Midbrain (tissue), 1 donor: Measurements from ENCODE around the gene FAM110A.
"Not testable (repeated sequence)": the region's sequence is repeated elsewhere in the genome, so short reads cannot be mapped to it uniquely, and the experiment has no call there.

Experiments used
- DNase-seq: peaks from one replicate; lab custom pipeline; 2025; lab: John Stamatoyannopoulos, UW

The FAM110A gene

DNA sequence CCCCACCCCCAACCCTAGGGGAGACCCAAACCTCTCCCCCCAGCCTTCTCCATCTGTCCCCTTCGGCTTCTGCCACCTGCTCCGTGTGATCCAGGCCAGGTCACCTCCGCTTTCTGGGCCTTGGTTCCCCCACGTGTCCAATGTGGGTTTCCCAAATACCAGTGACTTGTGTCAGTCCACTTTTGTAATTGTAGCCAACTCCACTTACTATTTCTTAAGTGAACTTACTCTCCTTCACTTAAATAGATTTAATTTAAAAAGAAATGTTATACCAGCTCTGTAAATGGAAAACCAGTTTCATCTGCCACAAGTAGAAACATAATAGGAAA is 10.0 kb upstream of the FAM110A start:
- no peak for DNase-seq

DNA sequence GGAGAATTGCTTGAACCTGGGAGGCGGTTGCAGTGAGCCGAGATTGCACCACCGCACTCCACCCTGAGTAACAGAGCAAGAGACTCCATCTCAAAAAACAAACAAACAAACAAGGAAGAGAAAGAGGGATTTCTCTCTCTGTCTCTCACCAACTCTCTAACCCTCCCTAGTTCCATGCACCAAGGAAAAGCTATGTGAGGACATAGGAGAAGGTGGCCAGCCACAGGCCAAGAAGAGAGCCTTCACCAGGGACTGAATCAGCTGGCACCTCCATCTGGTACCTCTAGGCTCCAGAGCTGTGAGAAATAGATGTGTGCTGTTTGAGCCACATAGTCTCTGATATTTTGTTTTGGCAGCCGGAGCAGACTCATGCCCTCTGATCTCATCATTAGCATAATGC is 9.0 kb upstream of the FAM110A start:
- no peak for DNase-seq

DNA sequence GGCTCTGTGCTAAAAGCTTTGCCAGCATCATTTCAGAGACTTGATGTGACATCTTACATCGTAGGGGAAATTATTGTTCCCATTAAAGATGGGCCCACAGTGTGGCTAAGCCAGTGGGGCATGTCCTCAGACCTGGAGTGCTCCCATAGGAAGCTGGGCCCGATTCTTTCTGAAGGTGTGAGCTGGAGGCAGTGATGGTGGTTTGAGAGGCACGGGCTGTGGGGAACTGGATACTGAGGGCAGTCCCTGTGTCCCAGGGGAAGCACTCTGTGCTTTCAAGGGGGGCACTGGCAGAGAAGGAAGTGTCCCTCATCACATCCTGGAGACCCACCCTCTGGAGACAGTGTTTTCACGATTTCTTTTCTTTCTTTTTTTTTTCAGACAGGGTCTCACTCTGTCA is 8.6 kb upstream of the FAM110A start:
- DNase-seq = no peak

DNA sequence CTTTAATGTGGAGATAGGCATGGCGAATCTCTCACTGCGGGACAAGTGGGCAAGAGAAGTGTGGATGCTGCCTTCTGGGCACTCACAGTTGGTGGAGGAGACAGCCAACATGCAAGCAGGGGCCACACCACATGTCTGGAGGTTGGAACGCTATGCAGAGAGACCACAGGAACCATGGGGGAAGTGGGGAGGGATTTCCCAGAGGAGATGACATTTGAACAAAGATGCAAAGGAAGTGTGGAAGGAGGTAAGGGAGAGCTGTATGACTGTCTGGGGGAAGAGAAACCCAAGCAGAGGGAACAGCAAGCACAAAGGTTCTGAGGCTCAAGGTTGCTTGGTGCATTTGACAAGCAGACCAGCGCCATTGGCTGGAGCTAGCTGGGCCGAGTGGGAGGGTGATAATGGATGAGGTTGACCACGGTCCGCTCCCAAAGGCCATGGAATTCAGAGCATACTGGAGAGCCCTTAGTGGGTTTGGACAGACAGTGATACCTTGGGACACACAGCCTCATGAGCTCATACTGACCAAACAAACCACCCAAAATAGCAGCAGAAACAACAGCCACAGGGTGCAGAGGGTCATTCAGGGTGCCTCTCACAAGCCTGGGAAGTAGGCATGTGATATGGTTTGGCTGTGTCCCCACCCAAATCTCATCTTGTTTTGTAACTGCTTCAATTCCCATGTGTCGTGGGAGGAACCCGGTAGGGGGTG is 7.6 kb upstream of the FAM110A start:
- DNase-seq = no peak

DNA sequence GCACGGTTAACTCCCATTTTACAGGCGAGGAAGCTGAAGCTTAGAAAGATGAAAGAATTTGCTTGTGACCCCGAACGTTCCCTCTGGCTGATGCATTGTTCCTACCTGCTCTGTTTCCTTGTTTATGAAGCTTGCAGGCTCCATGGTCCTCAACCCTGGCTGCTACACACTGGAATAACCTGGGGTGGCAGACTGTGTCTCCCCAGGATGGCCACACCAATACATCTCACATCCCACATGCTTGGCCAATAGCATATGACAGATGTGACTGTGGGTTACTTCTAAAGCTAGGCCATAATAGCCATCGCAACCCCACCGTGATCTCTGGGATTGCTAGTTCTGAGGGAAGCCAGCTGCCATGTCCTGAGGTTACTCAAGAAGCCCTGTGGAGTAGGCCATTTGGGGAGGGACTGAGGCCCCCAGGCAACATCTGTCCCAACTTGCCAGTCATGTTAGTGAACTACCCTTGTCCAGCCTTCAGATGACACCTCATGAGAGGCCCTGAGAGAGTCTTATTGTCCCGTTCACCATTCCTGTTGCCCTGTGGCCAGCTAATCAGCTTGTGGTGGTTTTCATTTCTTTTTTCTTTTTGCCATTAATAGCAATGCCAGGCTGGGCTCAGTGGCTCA is 6.7 kb upstream of the FAM110A start:
- no peak for DNase-seq

DNA sequence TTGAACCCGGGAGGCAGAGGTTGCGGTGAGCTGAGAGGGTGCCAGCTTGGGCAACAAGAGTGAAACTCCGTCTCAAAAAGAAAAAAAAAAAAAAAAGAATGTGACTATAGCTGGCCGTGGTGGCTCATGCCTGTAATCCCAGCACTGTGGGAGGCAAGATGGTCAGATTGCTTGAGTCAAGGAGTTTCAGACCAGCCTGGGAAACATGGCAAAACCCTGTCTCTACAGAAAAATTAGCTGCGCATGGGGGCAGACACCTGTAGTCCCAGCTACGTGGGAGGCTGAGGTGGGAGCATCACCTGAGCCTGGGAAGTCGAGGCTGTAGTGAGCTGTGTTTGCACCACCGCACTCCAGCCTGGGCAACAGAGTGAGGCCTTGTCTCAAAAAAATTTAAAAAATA is 5.5 kb upstream of the FAM110A start:
- DNase-seq = not testable (repeated sequence)

DNA sequence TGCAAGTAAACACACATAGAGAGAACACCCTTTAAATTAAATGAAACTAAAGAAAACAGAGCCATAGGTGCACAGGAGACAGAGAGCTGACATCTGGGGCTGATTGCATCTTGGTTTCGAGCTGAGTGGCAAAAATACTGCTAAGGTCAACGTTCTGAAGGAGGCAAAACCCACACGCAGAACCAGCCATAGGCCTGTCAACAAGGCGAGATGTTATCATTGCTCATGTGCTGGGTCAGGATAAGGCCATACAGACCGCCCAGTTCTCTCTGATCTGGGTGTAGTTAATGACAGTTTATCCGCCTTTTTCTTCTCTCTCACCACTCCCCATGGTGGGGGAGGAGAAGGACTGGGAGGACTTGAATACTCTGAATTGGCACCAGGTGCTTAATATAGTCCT is 4.5 kb upstream of the FAM110A start:
- no peak for DNase-seq

DNA sequence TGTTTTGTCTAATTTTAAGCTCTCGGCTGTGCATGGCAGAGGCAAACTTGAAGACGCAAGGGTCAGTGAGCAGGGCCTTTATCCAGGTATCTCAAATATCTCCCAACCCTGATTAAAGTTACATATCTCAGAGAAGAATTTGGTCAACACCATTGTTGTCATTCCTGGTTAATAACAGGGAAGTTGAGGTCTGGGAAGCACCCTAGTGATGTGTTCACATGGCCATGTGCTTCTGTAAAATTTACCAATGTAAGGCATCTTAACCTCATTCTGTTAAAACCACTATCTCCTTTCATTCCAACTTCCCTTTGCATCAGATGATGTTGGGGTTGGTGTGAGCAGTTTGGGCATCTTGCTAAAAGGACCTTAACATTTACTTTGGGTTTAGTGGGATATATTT is 4.0 kb upstream of the FAM110A start:
- no peak for DNase-seq

DNA sequence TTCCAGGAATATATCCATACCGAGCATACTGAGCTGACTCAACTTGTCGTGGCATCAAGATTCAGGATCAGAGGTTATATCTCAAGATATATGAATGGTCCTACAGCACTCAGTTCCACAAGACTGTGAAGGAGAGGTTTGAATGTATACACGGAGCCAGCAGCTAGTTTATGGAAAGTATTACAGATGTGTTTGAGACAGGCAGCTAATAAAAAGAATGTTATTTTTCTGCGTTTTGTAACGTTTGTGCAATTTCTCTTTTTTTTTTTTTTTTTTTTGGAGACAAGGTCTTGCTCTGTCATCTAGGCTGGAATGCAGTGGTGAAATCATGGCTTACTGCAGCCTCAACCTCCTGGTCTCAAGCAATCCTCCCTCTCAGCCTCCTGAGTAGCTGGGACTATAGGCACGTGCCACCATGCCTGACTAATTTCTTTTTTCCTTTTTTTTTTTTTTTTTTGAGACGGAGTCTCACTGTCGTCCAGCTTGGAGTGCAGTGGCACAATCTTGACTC is 3.4 kb upstream of the FAM110A start:
- DNase-seq = no peak

DNA sequence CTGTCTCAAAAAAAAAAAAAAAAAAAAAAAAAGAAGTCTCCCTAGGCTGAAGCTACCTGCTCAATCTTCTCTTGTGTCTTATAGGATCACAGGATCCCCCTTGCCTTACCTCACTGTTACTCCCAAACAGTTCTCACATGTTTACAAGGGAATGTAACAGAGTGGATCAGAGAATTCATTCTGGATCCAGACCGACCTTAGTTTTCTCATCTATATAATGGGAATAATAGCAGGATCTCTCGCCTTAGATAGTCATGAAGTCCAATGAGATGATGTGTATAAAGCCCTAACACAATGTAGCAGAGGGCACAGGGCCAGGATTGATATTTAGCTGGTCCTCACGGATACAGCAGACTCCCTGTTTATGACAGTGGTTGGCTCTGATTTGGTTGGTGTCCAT is 2.3 kb upstream of the FAM110A start:
- DNase-seq = no peak

DNA sequence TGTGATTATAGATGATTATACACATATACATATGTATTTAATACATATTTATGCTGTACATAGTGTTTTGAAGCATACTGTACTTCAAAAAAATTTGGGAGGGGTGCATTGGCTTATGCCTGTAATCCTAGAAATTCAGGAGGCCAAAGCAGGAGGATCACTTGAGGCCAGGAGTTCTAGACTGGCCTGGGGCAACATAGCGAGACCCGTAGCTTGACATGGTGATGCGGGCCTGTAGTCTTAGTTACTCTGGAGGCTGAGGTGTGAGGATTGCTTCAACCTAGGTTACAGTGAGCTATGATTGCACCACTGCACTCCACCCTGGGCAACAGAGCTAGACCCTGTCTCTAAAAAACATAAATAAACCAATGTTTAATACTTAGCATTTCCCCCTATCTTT is 1.6 kb upstream of the FAM110A start:
- DNase-seq = no peak

DNA sequence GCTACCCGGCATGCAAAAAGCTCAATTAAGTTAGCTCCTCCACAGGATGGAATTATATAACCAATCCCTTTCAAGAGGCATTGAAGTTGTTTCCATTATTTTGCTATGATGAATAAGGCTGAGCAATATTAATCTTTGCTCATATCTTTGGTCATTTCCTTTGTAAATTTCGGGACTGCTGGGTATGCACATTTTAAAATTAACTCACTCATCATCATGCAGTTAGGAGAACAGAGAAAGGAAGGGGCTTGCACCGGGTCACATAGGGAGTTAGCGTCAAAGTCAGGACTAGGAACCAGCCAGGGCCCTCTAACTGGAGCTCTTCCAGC is 430 bp upstream of the FAM110A start:
- no peak for DNase-seq

DNA sequence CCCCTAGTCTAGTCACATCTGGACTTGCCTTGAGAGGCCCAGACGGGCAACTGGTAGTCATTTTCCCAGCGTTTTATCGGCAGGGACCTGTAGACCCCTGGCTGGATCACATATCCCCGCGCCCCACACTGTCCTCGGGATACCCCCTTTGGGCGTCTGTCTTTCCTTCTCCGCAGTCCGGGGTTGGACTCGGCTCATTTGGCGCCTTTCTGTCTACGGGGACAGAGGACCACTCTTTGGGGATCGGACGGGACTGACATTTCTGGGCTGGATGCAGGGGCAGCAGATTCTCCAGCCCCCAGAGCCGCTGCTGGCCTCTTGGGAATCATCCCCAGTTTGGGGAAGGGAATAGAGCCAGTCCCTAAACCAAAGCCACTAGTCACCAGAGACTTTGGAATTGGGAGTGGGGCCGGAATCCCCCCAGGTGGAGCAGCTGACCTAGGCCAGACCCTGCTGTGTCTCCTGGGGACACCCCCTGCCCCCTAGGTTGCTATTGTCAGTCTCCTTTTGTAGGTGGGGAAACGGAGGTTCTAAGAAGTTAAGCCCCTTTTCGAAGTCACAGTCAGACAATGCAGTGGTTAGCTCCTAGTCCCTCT is 734 bp downstream of the FAM110A start:
- no peak for DNase-seq

DNA sequence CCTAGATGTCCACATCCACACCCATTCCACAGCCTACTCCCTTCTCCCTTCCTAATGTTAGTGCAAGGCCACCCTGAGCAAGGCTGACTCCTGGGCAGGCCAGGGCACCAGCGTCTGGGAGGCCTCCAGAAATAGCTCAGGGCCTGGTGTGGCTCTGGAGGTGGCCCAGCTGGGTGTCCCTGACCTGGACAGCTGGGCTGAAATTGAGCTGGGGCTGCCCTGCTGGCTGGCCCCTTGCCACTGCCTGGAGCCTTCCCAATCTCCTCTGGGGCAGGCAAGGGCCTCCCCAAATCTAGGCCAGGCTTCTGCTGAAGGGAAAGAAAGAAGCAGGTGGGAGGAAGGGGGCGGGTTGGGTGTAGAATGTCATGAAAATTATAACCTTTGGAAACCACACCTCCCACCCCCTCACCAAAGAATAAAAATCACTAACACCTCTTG is 2.1 kb downstream of the FAM110A start:
- DNase-seq = no peak

DNA sequence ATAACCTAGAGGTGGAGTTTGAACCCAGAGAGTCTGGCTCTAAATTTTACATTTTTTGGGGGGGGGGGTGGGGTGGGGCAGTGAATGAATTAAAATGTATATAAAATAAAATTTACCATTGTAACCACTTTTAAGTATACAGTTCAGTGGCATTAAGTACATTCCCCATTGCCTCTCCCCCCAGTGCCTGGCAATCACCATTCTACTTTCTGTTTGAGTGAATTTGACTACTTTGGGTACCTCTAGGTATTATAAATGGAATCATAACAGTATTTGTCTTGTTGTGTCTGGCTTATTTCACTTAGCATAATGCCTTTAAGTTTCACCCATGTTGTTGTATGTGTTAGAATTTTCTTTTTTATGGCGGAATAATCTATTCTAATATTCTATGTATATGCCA is 2.7 kb downstream of the FAM110A start:
- DNase-seq = no peak

DNA sequence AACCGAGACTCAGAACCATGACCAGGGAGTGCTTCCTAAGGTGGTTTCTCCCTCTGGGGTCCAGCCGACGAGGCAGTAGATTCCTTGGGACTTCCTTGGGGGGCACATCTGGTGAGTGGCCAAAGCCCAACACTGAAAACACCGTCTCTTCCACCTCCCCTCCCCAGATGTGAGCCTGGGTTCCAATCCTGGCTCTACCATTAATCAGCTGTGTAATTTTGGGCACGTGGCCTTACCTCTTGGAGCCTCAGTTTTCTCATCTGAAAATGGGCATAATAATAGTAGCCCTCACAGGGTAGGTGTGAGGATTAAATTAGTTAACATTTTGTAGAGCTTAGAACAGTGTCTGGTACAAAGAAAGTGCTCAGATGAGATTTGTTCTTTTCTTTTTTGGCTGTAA is 5.5 kb downstream of the FAM110A start:
- DNase-seq = no peak

DNA sequence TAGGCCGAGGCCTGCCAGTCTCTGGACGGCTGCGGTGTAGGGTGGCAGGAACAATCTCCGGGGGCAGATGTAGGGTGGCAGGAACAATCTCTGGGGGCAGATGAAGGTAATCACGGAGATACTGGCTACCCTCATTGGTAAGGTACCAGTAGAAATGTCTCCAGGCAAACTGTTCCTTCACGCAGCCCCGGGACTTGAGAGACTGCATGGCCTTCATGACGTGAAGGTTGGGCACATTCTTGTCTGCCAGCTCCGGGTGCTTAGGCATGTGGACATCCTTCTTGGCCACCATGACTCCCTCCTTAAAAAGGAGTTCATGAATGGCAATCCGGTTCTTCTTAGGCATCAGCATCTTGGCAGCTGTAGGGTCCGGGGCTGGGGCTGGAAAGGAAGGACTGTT is 6.1 kb downstream of the FAM110A start:
- DNase-seq = no peak

DNA sequence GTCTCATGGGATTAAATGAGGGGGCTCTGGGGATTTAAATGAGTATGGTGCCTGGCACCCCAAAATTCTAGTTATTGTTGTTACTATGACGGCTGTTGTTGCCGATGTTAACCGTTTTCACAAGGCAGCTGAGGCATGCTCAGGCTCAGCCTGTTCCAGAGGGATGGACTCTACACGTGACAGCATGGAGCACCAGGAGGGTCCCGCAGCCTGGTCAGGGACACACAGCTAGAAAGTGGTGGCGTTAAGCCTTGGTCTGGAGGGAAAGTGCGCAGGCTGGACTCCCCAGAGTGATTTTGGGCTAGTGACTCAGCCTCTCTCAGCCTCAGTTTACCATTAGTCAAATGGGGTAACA is 7.0 kb downstream of the FAM110A start:
- DNase-seq = no peak

DNA sequence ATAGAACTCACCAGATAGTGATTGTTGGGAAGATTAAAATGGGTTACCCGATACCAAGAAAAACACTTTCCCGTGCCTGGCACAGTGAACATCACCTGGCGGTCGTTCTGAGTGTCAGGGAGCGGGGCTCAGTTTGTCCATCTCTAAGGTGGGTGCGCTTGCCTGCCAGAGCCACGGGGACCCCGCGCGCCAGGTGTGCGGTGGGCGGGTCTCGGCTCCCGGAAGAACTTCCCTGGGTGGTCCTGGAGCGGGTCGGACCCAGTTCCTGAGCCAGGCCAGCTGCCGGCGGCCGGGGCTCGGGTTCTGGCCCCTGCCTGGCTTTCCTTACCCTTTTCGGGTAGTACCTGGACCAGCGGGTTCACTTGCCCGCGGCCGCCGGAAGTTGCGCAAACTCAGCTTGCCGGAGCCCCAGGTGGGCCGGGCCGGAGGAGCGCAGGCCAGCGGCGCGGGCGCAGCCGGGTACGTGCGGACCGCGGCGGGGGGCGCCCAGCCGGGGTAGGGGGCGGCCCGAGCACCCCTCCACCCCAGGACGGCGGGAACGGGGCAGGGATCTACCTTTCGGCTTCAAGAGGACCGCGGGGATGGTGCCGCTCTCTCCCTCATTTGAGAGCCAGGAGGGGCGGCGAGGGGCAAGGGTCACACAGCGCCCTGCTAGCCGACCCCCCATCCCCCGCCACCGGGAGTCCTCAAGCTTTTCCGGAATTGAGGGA is 7.5 kb downstream of the FAM110A start:
- DNase-seq = no peak

DNA sequence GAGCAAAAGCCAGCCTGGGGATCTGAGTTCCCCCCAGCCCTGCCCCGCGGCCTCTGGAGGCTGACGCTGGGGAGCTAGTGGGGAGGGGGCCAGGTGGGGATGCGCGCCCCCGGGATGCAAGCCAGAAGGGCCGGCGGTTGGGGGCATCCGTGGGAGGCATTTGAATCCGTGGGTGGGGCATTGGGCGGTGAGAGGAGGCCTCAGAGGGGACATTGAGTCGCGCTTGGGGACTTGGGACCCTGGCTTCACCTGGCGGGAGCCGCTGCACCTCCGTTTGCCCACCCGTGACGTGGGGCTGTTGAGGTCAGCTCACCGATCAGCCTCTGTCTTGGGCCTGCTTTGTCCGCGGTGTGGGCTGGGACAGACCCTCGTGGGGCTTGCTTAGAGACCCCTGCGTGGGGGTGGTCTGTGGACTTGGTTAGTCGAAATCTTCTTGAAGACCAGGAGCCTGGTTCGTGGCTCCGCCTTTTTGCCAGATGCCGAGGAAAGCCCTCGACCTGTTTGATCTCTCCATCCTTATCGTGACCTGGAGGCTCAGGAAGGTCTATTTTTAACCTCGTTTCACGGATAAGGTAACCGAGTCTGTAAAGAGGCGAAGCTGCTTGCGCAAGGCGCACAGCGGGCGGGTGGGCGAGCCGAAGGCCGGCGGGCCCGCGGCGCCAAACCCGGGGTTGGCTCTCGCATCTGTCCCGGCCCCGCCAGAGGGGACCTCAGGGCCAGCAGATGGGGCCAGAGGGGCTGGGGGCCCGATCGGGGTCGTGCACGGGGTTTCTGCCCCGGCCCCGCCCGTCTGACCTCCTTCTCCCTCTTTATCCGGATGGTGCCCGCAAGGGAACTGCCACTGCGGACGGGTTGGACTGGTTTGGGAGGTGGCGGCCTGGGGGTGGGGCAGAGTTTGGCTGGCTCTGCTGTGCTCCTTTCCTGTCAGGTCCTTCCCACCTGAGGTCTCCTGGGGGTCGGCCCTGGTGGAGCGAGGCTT is 8.3 kb downstream of the FAM110A start:
- no peak for DNase-seq

DNA sequence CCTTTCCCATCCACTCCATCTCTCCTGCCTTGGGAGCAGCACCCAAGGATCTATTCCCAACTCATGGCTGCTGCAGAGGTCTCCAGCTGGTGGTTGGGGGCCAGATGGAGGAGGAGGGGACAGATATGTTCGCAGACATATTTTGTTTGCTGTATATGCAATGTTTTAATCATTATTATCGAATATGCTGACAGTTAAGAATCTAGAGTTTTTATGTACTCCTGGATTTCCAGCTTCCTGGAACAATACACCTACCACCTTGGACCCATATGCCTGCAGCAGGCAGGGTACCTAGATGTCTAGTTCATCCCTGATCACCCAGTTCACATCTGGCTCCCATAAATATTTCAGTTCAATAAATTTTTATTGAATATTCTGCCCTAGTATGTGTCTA is 9.0 kb downstream of the FAM110A start:
- DNase-seq = no peak

DNA sequence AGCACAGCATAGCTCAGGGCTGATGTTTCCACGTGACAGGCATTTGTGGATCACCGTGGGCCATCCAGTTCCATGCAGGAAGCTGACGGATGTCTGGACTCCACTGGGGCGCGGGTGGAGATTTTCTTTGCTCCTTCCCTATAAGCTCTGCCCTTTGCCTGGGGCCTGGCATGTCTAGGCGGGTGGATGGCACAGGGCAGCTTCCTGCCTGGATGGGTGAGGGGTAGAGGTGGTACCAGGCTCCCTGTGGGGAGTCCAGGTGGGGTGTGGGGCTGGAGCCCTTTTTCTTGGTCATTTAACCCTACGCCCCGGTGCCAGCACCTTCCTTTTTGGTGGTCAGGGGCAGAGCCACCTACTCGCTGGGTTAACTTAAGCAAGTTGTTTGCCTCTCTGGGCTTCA is 10.4 kb downstream of the FAM110A start:
- DNase-seq = no peak
